ENCODE measurements around the gene SORCS2. TPM values are rescaled to one million over a fixed set of nuclear protein-coding genes. Genes with fewer than 3 reads are reported as not detected.
A peak's percentile ranks its signal among the peaks of the same experiment; 100 is the strongest.

Gene SORCS2
- total RNA-seq, 1 donor from 2014 or later, result 29.5 TPM

- Mint-ChIP-seq H3K27ac (ENCODE audit: unreplicated experiment) (peak overlapping the region; percentile 48), H3K9me3 (ENCODE audit: unreplicated experiment) (peaks cover 78% of the 10 kb centered on the region), H3K4me3 (ENCODE audit: unreplicated experiment) (no peak overlapping the region), H3K36me3 (ENCODE audit: unreplicated experiment) (peaks cover 13% of the 10 kb centered on the region), H3K27me3 (ENCODE audit: unreplicated experiment) (peaks cover 67% of the 10 kb centered on the region), H3K4me1 (ENCODE audit: low read depth, unreplicated experiment) (peaks cover 47% of the 10 kb centered on the region)
- no peak for TF ChIP-seq CTCF (IDR thresholded peaks at IDR 0.05; ENCODE audit: partially characterized antibody, unreplicated experiment)
- DNase-seq, result peak; percentile 4
Observed at GRCh38 chr4:7766661-7767345, 574.5 kb downstream of the SORCS2 start.

GRCh38 chr4:7767526-7767925, 575.2 kb downstream of the SORCS2 start:
- peaks cover 72% of the 10 kb centered on the region for H3K27me3 Mint-ChIP-seq (ENCODE audit: unreplicated experiment)
- H3K36me3 Mint-ChIP-seq (ENCODE audit: unreplicated experiment), result peaks cover 13% of the 10 kb centered on the region
- no peak for DNase-seq
- no peak for TF ChIP-seq CTCF (IDR thresholded peaks at IDR 0.05; ENCODE audit: partially characterized antibody, unreplicated experiment)
- H3K27ac Mint-ChIP-seq (ENCODE audit: unreplicated experiment), result peak overlapping the region; percentile 22
- peaks cover 49% of the 10 kb centered on the region for H3K4me1 Mint-ChIP-seq (ENCODE audit: low read depth, unreplicated experiment)
- no peak overlapping the region for H3K4me3 Mint-ChIP-seq (ENCODE audit: unreplicated experiment)
- peaks cover 79% of the 10 kb centered on the region for H3K9me3 Mint-ChIP-seq (ENCODE audit: unreplicated experiment)

- Mint-ChIP-seq H3K9me3 (ENCODE audit: unreplicated experiment) (peaks cover 81% of the 10 kb centered on the region), H3K4me3 (ENCODE audit: unreplicated experiment) (no peak overlapping the region), H3K27me3 (ENCODE audit: unreplicated experiment) (peaks cover 72% of the 10 kb centered on the region), H3K27ac (ENCODE audit: unreplicated experiment) (peak overlapping the region; percentile 93), H3K4me1 (ENCODE audit: low read depth, unreplicated experiment) (peaks cover 51% of the 10 kb centered on the region), H3K36me3 (ENCODE audit: unreplicated experiment) (peaks cover 13% of the 10 kb centered on the region)
- TF ChIP-seq CTCF (IDR thresholded peaks at IDR 0.05; ENCODE audit: partially characterized antibody, unreplicated experiment), result no peak
- DNase-seq, result no peak
Observed at GRCh38 chr4:7767966-7768365, 575.6 kb downstream of the SORCS2 start.

DNA sequence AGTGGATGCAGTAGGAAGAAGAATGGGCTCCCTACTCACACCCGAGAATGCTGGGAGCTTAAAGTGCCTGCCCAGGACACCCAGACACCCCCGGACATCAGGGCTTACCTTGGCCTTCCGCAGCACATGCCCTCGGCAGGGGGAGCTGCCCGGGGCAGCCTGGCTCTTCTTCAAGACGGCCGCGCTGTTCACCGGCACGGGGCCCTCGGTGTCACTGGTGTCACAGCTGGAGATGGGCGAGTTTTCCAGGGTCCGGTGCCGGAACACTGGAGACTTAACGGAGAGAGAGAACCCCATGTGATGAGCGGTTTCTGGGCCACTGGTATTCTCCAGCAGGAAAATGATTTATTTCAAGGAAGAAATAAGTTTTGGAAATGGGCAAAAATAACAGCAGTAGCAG, 576.4 kb downstream of the SORCS2 start:
- no peak for TF ChIP-seq CTCF (IDR thresholded peaks at IDR 0.05; ENCODE audit: partially characterized antibody, unreplicated experiment)
- H3K36me3 Mint-ChIP-seq (ENCODE audit: unreplicated experiment), result peaks cover 13% of the 10 kb centered on the region
- H3K4me1 Mint-ChIP-seq (ENCODE audit: low read depth, unreplicated experiment), result peaks cover 53% of the 10 kb centered on the region
- no peak for DNase-seq
- H3K27me3 Mint-ChIP-seq (ENCODE audit: unreplicated experiment), result peaks cover 69% of the 10 kb centered on the region
- peaks cover 84% of the 10 kb centered on the region for H3K9me3 Mint-ChIP-seq (ENCODE audit: unreplicated experiment)
- peak overlapping the region; percentile 59 for H3K4me3 Mint-ChIP-seq (ENCODE audit: unreplicated experiment)
- H3K27ac Mint-ChIP-seq (ENCODE audit: unreplicated experiment), result peak overlapping the region; percentile 93

DNA sequence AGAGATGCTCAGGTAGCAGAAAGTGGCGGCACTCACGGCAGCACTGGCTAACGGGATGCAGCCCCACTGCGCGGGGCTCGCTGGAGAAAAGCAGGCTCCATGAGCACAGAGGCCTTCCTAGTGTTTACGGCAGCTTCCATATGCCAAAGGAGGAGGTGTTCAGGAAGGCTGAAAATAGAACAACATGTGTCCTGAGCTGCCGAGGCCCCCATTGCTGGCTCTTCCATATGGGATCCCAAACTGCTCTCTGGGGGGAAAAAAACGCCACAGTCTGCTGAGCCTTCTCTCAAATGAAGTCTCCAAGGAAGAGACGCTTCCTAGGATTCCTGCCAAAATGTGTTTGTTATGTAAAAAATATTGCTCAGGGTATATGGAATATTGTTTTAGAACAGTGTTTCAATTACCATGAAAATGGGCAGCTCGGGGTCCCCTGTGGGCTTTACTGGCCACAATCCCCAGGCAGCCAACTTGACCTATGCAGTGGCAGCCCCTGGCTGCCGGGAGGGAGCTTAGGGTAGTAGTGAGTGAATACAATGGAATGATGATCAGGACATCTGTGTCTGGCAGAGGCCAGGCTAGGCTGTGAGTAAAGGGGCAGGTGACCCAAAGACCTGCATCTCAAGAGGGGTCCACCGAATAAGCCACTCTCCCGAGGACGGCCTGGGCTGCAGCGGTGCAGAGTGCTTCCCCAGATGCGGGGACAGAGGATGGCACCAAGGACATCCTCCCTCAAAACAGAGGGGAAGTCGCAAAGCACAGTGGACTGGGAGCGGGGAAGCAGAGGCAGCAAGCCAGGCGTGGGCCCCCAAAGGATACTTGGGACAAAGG, 577.3 kb downstream of the SORCS2 start:
- no peak for DNase-seq
- Mint-ChIP-seq H3K27ac (ENCODE audit: unreplicated experiment) (peak overlapping the region; percentile 93), H3K27me3 (ENCODE audit: unreplicated experiment) (peaks cover 68% of the 10 kb centered on the region), H3K9me3 (ENCODE audit: unreplicated experiment) (peaks cover 83% of the 10 kb centered on the region), H3K36me3 (ENCODE audit: unreplicated experiment) (peaks cover 13% of the 10 kb centered on the region), H3K4me3 (ENCODE audit: unreplicated experiment) (peak overlapping the region; percentile 74), H3K4me1 (ENCODE audit: low read depth, unreplicated experiment) (peaks cover 54% of the 10 kb centered on the region)
- no peak for TF ChIP-seq CTCF (IDR thresholded peaks at IDR 0.05; ENCODE audit: partially characterized antibody, unreplicated experiment)
